Sigmoid colon (tissue), 7 donors: ENCODE data around the gene NRG3. TPM values are rescaled to one million over a fixed set of nuclear protein-coding genes. Genes with fewer than 3 reads are reported as not detected.

Source experiments
- DNase-seq: peaks from one replicate; pipeline ENCODE4 v3.0.0-alpha.2; 2019
- H3K27ac ChIP-seq, 4 donors: fragments of 200-600 bp; sonication (generic); one replicate each; pipeline ENCODE4 v1.5.1; 2016 to 2019; ENCODE audit warnings: mild to moderate bottlenecking in 1 of 4
- H3K27me3 ChIP-seq, 3 donors: fragments of 200-600 bp; sonication (generic); one replicate each; pipeline ENCODE4 v1.5.1; 2019; ENCODE audit warnings: mild to moderate bottlenecking in 1 of 3
- H3K36me3 ChIP-seq, 4 donors: fragments of 200-600 bp; sonication (generic); one replicate each; pipeline ENCODE4 v1.5.1; 2016 to 2019
- H3K4me1 ChIP-seq, 4 donors: fragments of 200-600 bp; sonication (generic); one replicate each; pipeline ENCODE4 v1.5.1; 2017 to 2019
- H3K4me3 ChIP-seq, 4 donors: fragments of 200-600 bp; sonication (generic); one replicate each; pipeline ENCODE4 v1.5.1; 2017 to 2019; ENCODE audit warnings: mild to moderate bottlenecking in 2 of 4, moderate library complexity in 1 of 4
- H3K9me3 ChIP-seq, 4 donors: fragments of 200-600 bp in 3 of 4; sonication (generic) in 3 of 4; one replicate each; pipeline versions ENCODE4 v1.5.1 to v1.6.1; 2013 to 2019
- CTCF ChIP-seq, 4 experiments: fragments of 450-650 bp in 3 of 4; fragments of 200-600 bp in 1 of 4; IDR thresholded peaks; one replicate each; pipeline ENCODE4 v1.5.1; 2016 to 2019; ENCODE audit warnings: antibody characterized with exemption in 4 of 4, mild to moderate bottlenecking in 3 of 4, moderate library complexity in 2 of 4
- EP300 ChIP-seq, 4 donors: sonication (generic); formaldehyde crosslinking; IDR thresholded peaks; one replicate each; pipeline ENCODE4 v1.6.1; 2017; ENCODE audit warnings: antibody characterized with exemption in 4 of 4
- POLR2A ChIP-seq, 2 donors: fragments of 450-650 bp; IDR thresholded peaks; one replicate each; pipeline ENCODE4 v1.6.1; 2016; ENCODE audit warnings: antibody characterized with exemption in 2 of 2, mild to moderate bottlenecking in 2 of 2, moderate library complexity in 2 of 2
- POLR2AphosphoS5 ChIP-seq, 4 donors: sonication (generic); formaldehyde crosslinking; IDR thresholded peaks; one replicate each; pipeline ENCODE4 v1.6.1; 2017; ENCODE audit warnings: antibody characterized with exemption in 4 of 4
- WGBS, 2 donors: extraction: QIAGEN DNeasy Blood & Tissue Kit; methylation state at CpG; one replicate each; pipeline ENCODE4 v1.1.7; 2013; 5-methylcytosine and 5-hydroxymethylcytosine counted together
- intact Hi-C: fragments of 100-400 bp; cut with DNase I; formaldehyde crosslinking; loops from one replicate; pipeline ENCODE4 v1.15.1; 2023
- polyA plus RNA-seq, 3 donors: library from polyadenylated mRNA; stranded (reverse); fragments of 200-250 nt; gene quantifications; one replicate each; pipeline ENCODE4 v1.2.3, GENCODE V29; 2013
- total RNA-seq, 4 donors: library from RNA; depleted of rRNA; stranded (reverse); fragments of >200 nt; gene quantifications; one replicate each; pipeline ENCODE4 v1.1.0, GENCODE V29; 2016
- donor health status: healthy with polysubstance abuse.
- donor health status: Bipolar disorder and iron deficiency.
- donor health status: healthy.

The NRG3 gene
- total and polyA plus RNA-seq, 7 donors = 0.17 to 2.2 (median 0.82) TPM; not detected in 2

GRCh38 chr10:82192665-82193064 lies 317.7 kb downstream of the NRG3 start:
- H3K4me1 ChIP-seq = no peaks in the 10 kb centered on the region
- intact Hi-C loops = no loop called here
- no peaks in the 10 kb centered on the region for H3K27me3 ChIP-seq
- peaks cover 0 to 4% (median 0%) of the 10 kb centered on the region in 4 donors for H3K9me3 ChIP-seq
- no peak for DNase-seq
- H3K27ac ChIP-seq = no peak overlapping the region
- H3K36me3 ChIP-seq = no peaks in the 10 kb centered on the region
- TF ChIP-seq POLR2AphosphoS5 (IDR thresholded peaks at IDR 0.05) (no peak), EP300 (IDR thresholded peaks at IDR 0.05) (no peak), POLR2A (IDR thresholded peaks at IDR 0.05) (no peak)
- 74 to 88% methylated on average over 2 of the region's 2 CpGs for WGBS, 2 donors
- H3K4me3 ChIP-seq = no peak overlapping the region

- WGBS, 2 donors = 90 to 92% methylated on average over 7 of the region's 7 CpGs
Measured at GRCh38 chr10:82194419-82194818, 319.4 kb downstream of the NRG3 start.

GRCh38 chr10:82206831-82207230 lies 331.8 kb downstream of the NRG3 start:
- 93 to 95% methylated on average over 2 of the region's 2 CpGs for WGBS, 2 donors
- Histone ChIP-seq H3K4me3 (no peak overlapping the region), H3K4me1 (no peaks in the 10 kb centered on the region), H3K27me3 (no peaks in the 10 kb centered on the region), H3K36me3 (no peaks in the 10 kb centered on the region), H3K9me3 (no peaks in the 10 kb centered on the region), H3K27ac (no peak overlapping the region)
- no peak for DNase-seq
- TF ChIP-seq POLR2A (IDR thresholded peaks at IDR 0.05) (no peak), POLR2AphosphoS5 (IDR thresholded peaks at IDR 0.05) (no peak)
- intact Hi-C loops = no loop called here

More at GRCh38 chr10:82194419-82194818, 319.4 kb downstream of the NRG3 start:
- no peaks in the 10 kb centered on the region for H3K36me3 ChIP-seq
- peaks cover 0 to 4% (median 0%) of the 10 kb centered on the region in 4 donors for H3K9me3 ChIP-seq
- no peak for DNase-seq
- no peaks in the 10 kb centered on the region for H3K27me3 ChIP-seq
- intact Hi-C loops = no loop called here
- H3K4me3 ChIP-seq = no peak overlapping the region
- TF ChIP-seq POLR2A (IDR thresholded peaks at IDR 0.05) = no peak
- no peak for TF ChIP-seq POLR2AphosphoS5 (IDR thresholded peaks at IDR 0.05)
- no peak for TF ChIP-seq CTCF (IDR thresholded peaks at IDR 0.05)
- no peak for TF ChIP-seq EP300 (IDR thresholded peaks at IDR 0.05)
- H3K4me1 ChIP-seq = no peaks in the 10 kb centered on the region
- H3K27ac ChIP-seq = no peak overlapping the region

- WGBS, 2 donors = 55 to 66% methylated on average over 2 of the region's 2 CpGs
Measured at GRCh38 chr10:82208726-82209125, 333.7 kb downstream of the NRG3 start.

GRCh38 chr10:82210331-82210730 lies 335.3 kb downstream of the NRG3 start:
- intact Hi-C loops = no loop called here
- no peak overlapping the region for H3K4me3 ChIP-seq
- TF ChIP-seq EP300 (IDR thresholded peaks at IDR 0.05) (no peak), POLR2AphosphoS5 (IDR thresholded peaks at IDR 0.05) (no peak), CTCF (IDR thresholded peaks at IDR 0.05) (no peak), POLR2A (IDR thresholded peaks at IDR 0.05) (no peak)
- H3K27ac ChIP-seq = no peak overlapping the region
- DNase-seq = no peak
- no peaks in the 10 kb centered on the region for H3K9me3 ChIP-seq
- no peaks in the 10 kb centered on the region for H3K27me3 ChIP-seq
- H3K36me3 ChIP-seq = no peaks in the 10 kb centered on the region
- WGBS, 2 donors = 90 to 93% methylated on average over 2 of the region's 2 CpGs
- no peaks in the 10 kb centered on the region for H3K4me1 ChIP-seq

More at GRCh38 chr10:82208726-82209125, 333.7 kb downstream of the NRG3 start:
- H3K27me3 ChIP-seq = no peaks in the 10 kb centered on the region
- no peaks in the 10 kb centered on the region for H3K4me1 ChIP-seq
- no peak for DNase-seq
- H3K4me3 ChIP-seq = no peak overlapping the region
- TF ChIP-seq POLR2A (IDR thresholded peaks at IDR 0.05) (no peak), POLR2AphosphoS5 (IDR thresholded peaks at IDR 0.05) (no peak), CTCF (IDR thresholded peaks at IDR 0.05) (no peak), EP300 (IDR thresholded peaks at IDR 0.05) (no peak)
- H3K9me3 ChIP-seq = no peaks in the 10 kb centered on the region
- H3K36me3 ChIP-seq = no peaks in the 10 kb centered on the region
- intact Hi-C loops = no loop called here
- H3K27ac ChIP-seq = no peak overlapping the region

GRCh38 chr10:82211346-82211745 lies 336.4 kb downstream of the NRG3 start:
- H3K4me3 ChIP-seq = no peak overlapping the region
- no peak overlapping the region for H3K27ac ChIP-seq
- no peak for TF ChIP-seq POLR2A (IDR thresholded peaks at IDR 0.05)
- TF ChIP-seq CTCF (IDR thresholded peaks at IDR 0.05) = no peak
- no peak for TF ChIP-seq EP300 (IDR thresholded peaks at IDR 0.05)
- no peak for TF ChIP-seq POLR2AphosphoS5 (IDR thresholded peaks at IDR 0.05)
- 44 to 46% methylated on average over 3 of the region's 3 CpGs for WGBS, 2 donors
- intact Hi-C loops = no loop called here
- no peaks in the 10 kb centered on the region for H3K27me3 ChIP-seq
- H3K9me3 ChIP-seq = no peaks in the 10 kb centered on the region
- H3K4me1 ChIP-seq = no peaks in the 10 kb centered on the region
- H3K36me3 ChIP-seq = no peaks in the 10 kb centered on the region
- no peak for DNase-seq
